Measurements from ENCODE around the gene B9D1.

- no peak for TF ChIP-seq EZH2 (IDR thresholded peaks at IDR 0.05; ENCODE audit: low read depth, unreplicated experiment)
- TF ChIP-seq CTCF (conservative IDR thresholded peaks at IDR 0.05; ENCODE audit: low read depth in 2 of 2) = no peak
- TF ChIP-seq REST (IDR thresholded peaks at IDR 0.05; ENCODE audit: unreplicated experiment) = no peak
- TF ChIP-seq EZH2phosphoT487 (IDR thresholded peaks at IDR 0.05; ENCODE audit: unreplicated experiment) = no peak
- TF ChIP-seq JUNB (IDR thresholded peaks at IDR 0.05; ENCODE audit: unreplicated experiment) = no peak
- TF ChIP-seq POLR2AphosphoS5 (IDR thresholded peaks at IDR 0.05; ENCODE audit: low read depth) = no peak
- TF ChIP-seq ZNF331 (CRISPR knock-in tag; IDR thresholded peaks at IDR 0.05; ENCODE audit: low read depth) = no peak
- no peak for TF ChIP-seq CREB1 (CRISPR knock-in tag; IDR thresholded peaks at IDR 0.05; ENCODE audit: low read depth)
Observed at GRCh38 chr17:19357351-19357750, 5.2 kb downstream of the B9D1 start.
